Fibroblast of skin of left biceps (primary cell): Measurements from ENCODE around the gene S100A10.

Source experiments
- DNase-seq, 2 experiments: peaks; one replicate each; pipeline ENCODE4 v3.0.0-alpha.2; 2013; ENCODE audit warnings: low read depth in 2 of 2

The S100A10 gene

DNA sequence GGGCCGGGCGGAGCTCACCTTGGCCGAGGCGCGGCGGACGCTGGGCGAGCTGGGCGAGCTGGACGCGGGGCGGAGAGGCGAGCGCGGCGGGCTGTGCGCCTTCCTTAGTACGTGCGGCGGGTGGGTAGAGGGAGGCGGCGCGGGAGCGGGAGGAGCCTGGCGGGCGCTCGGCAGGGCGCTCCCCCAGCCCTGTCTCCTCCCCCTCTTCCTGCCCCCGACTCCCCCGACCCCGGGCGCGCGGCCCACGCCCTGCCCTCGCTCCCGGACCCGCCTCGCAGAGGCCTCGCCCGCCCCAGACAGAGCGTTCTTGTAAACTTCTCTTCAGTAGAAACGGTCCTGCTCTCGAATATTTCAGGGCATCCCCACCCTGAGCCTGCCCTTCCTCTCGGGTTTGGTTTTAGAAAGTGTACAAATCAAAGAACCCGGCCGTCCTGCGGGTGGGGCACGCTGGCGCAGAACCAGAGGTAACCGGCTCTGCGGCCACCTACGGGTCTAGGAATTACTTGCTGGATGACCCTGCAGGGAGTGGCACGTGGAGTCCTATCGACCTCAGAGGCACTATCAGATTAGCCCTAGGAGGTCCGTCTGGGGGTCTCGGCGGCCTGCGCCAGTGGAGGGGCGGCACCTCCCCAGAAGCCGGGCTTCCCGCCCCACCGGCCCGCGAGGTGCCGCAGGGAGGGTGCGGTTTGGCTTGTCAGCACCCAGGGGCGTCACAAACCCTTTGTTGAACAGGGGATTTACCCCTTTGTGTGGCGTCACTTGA is at the start of gene S100A10:
TSS of gene S100A10 (minus strand) at position 126 of the 763 bp plus-strand sequence. CDS start 7,629 bp downstream, outside the sequence.
- DNase-seq: no peak

GRCh38 chr1:152042030-152042429 is 48.4 kb upstream of the S100A10 start:
- no peak for DNase-seq

DNA sequence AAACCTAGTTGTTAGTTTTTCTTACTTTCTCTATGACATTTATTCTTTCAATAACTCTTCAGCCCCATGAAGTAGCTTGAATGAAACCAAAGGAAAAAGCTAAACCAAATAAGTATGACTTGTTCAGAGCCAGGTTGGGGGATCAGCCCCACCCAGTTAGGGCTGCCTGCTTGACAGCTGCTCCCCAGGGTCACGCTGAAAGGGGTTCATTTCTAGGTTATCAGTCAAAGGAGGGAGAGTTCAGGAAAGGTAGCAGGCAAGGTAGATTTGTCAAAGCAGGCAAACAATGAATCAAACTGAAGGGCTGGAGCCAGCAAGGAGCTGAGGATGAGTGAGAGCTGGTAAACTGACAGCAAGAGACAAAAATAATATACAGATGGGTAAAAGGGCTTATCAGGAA is 46.2 kb upstream of the S100A10 start:
- no peak for DNase-seq

DNA sequence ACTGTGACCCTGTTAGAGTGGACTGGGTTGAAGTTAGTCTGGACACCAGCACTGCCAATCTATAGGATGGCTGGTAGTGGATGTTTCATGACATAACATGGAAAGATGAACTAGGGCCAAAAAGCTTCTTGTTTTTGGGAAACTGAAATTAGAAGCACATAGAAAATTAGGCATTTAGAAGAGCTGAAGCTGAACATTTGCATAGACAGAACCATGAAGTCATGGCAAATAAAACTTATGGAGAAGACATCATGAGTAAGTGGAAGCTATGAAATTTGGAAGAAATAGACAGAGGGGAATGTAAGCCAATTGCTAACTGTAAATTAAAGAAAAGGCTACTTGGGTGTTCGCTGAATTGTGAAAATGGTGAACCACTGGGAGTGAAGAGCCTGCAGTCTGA is 45.8 kb upstream of the S100A10 start:
- DNase-seq: no peak

- DNase-seq: no peak
Measured at GRCh38 chr1:152038871-152039270, 45.2 kb upstream of the S100A10 start.

- DNase-seq: peak in 1 of 2 experiments; percentile 53
Measured at GRCh38 chr1:152036267-152037216, 42.9 kb upstream of the S100A10 start, which contains the start of gene S100A11. Gene S100A11 (minus strand): TSS chr1:152037004. CDS start chr1:152036915, 89 bp downstream.

DNA sequence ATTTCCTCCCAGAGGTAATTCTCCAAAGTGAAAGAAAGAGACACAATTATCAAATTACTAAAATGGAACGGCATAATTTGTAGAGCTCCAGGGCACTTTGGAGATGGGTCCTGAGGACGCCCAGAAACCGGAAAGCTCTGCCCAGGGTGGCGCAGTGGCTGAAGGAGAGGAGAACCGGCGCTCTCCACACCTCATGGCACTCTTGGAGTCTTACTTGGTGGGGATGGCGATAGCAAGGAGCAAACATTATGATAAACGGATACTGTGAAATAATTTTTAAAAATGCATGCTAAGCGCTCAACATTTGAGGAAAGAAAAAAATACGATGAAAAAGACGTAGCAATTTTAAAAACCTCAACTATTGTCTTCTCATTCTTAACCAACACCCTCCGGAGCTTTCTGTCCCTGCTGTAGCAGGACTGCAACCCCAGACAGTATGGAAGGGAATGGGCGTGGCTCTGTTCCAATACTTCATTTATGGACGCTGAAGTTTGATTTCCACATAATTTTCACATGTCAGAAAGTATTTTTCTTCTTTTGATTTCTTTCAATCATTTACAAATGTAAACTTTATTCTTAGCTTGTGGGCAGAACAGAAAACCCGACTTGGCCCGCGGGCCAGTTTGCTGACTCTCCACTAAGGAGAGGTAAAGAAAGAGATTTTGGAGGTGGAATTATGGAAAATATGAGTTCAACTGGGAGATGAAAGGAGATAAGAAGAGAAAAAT is 42.0 kb upstream of the S100A10 start:
- DNase-seq: no peak

GRCh38 chr1:152034654-152035538 is 41.2 kb upstream of the S100A10 start:
- DNase-seq: peak in 1 of 2 experiments; percentile 42

- DNase-seq: no peak
Measured at GRCh38 chr1:152034324-152034653, 40.6 kb upstream of the S100A10 start.

DNA sequence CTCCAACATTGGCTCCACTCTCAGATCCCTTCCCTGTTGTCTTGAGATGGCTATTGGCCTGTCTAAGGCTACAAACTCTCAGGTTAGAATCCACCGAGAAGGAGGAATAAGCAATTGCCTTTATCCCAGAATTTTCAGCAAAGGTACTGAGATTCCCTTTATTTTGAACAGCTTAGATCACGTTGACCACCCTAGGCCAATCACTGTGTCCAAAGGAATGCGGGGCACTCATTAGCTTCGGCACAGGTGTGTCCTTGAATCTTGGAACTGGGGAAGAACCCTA is 36.2 kb upstream of the S100A10 start:
- no peak for DNase-seq

GRCh38 chr1:152029144-152029928 is 35.7 kb upstream of the S100A10 start:
- DNase-seq: no peak

DNA sequence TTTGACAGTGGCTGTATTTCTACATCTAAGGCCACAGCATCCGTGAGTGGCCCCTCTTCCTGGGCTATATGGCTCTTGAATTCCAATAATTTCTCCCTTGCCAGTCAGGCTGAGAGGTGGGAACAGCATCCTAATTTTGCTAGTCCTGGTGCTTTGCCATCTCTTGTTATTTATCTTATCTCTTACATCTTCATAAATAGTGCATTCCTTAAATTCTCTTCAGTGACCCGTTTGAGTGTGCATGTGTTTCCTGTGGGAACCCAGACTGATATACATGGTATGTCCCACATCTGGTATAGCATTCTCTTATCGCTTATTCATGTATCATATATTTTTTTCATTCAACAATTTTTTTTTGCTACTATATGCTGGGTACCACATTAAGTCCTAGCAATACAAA is 33.2 kb upstream of the S100A10 start:
- DNase-seq: peak in 1 of 2 experiments; percentile 69

DNA sequence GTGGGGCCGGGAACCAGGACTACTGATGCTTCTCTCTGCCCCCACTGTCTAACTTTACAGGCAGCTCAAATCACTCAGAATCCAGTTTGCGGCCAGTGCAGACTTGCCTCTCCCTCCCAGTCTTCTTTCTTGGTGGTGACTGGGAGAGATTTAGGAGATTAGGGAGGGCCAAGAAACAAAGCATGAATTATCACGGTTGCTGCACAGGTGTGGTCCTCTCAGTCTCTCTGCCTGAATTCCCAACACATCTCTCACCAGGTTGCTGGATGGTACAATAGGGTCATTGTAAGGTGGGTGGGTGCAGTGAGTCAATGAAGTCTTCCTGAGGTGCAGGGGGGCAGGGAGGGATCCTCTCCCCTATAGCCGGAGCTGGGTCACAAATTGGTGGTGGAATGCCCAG is 30.6 kb upstream of the S100A10 start:
- no peak for DNase-seq

DNA sequence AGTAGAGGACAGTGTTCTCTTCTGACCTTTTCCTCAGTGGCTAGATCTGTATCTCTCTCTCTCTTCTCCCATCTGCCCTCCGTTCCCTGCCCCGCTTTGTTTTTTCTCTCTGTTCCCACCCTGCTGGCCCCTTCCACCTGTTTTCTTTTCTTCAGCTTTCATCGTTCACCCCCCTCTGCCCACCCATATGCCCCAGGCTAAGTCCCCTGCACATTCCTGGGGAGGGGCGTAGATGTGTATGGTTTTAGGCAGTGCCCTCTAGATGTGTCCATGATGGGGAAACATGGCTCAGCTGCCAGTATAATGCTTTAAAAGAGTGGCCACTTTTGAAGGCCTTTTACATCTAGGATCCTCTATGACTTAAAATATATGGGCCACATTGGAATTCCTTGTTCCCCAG is 29.6 kb upstream of the S100A10 start:
- no peak for DNase-seq

- DNase-seq: no peak
Measured at GRCh38 chr1:152022474-152022873, 28.8 kb upstream of the S100A10 start.

GRCh38 chr1:152021569-152021968 is 27.9 kb upstream of the S100A10 start:
- no peak for DNase-seq

DNA sequence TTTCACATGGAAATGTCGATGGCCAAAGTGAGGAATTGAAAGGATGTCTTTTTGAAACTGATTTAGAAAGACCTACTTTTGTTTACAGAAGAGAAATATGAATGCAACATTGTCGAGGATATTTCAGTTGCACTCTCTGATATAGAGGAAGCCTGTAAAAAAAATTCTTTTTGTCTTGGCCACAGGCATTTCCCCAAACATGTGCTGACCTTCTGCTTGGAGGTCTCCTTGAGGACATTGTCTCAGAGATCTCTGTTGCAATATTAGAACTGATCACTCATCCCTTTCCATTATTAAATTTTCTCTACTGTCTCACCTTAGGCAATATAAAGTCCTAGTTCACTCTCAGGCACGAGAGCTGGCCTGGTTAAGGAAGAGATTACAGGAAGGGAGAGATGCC is 27.2 kb upstream of the S100A10 start:
- DNase-seq: no peak

DNA sequence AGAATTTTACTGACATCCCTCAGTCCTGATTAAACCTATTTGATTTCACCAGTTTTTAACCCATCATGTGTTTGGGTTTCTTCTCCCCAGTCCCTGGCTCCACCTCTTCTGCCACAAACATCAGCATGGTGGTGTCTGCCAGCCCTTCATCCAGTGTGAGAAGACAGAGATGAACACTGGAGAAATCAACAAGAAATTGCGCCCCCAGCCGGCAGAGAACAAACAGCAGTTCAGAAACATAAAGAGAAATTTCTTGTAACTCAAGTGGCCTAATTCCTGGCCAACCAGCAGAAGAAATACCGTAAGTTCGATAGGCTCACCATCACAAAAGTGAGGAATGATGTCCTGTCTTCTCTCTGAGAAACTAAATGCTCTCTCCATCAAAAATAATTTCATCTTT is 24.9 kb upstream of the S100A10 start:
- no peak for DNase-seq

- DNase-seq: no peak
Measured at GRCh38 chr1:152015766-152016165, 22.1 kb upstream of the S100A10 start.

DNA sequence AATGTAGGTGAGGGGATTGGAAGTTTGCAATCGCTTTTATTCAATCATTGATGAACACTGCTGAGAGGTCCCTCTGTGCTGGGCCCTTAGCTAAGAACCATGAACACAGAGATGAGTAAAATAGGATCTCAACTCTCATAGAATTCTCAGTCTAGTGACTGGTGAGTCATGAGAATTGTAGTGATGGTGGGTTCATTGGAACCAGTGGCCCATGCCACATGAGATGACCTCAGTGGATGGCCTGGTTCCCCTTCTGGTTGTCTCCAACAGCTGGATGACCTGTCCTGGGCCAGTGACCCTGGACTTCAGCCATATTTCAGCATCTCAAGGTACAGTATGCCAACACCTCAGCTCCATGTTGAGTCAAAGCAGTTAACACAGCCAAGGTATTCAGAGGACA is 21.3 kb upstream of the S100A10 start:
- DNase-seq: no peak
